HPDE6-E6E7 (cell line): ENCODE data around the gene ENTPD7.
A peak's percentile ranks its signal among the peaks of the same experiment; 100 is the strongest.
"Not testable (repeated sequence)": the region's sequence is repeated elsewhere in the genome, so short reads cannot be mapped to it uniquely, and the experiment has no call there.

ENCODE experiments used
- DNase-seq: peaks from one replicate; pipeline ENCODE4 v3.0.0; 2011; ENCODE audit warnings: missing footprints; ENCODE audit errors: extremely low spot score

Gene ENTPD7

GRCh38 chr10:99693933-99694583 is 34.7 kb downstream of the ENTPD7 start:
- no peak for DNase-seq

GRCh38 chr10:99695761-99696160 is 36.5 kb downstream of the ENTPD7 start:
- no peak for DNase-seq

- DNase-seq: no peak
Observed at GRCh38 chr10:99698504-99699080, 39.3 kb downstream of the ENTPD7 start.

GRCh38 chr10:99700649-99701048 is 41.3 kb downstream of the ENTPD7 start:
- no peak for DNase-seq

GRCh38 chr10:99708428-99709012 is 49.2 kb downstream of the ENTPD7 start:
- no peak for DNase-seq

GRCh38 chr10:99709480-99710229 is 50.3 kb downstream of the ENTPD7 start:
- DNase-seq: peak; percentile 49

GRCh38 chr10:99711129-99711719 is 51.9 kb downstream of the ENTPD7 start:
- peak; percentile 21 for DNase-seq

- no peak for DNase-seq
Observed at GRCh38 chr10:99714446-99714845, 55.1 kb downstream of the ENTPD7 start.

GRCh38 chr10:99720387-99720786 is 61.1 kb downstream of the ENTPD7 start:
- DNase-seq: no peak

GRCh38 chr10:99730026-99730425 is 70.7 kb downstream of the ENTPD7 start:
- no peak for DNase-seq

- DNase-seq: no peak
Observed at GRCh38 chr10:99731306-99732032, 72.2 kb downstream of the ENTPD7 start.

GRCh38 chr10:99732033-99732842 is 72.9 kb downstream of the ENTPD7 start, which contains the start of the genes COX15 and CUTC:
Gene COX15, minus strand, starts transcription at chr10:99732127. Its CDS starts 78 bp downstream, at chr10:99732049.
Gene CUTC, plus strand, starts transcription at chr10:99732234. Its CDS starts 115 bp downstream, at chr10:99732349.
- DNase-seq: peak; percentile 97

GRCh38 chr10:99733366-99733765 is 74.1 kb downstream of the ENTPD7 start:
- DNase-seq: no peak

GRCh38 chr10:99734111-99734510 is 74.8 kb downstream of the ENTPD7 start:
- not testable (repeated sequence) for DNase-seq

- no peak for DNase-seq
Observed at GRCh38 chr10:99740260-99740659, 81.0 kb downstream of the ENTPD7 start.

- no peak for DNase-seq
Observed at GRCh38 chr10:99740933-99741559, 81.7 kb downstream of the ENTPD7 start.

GRCh38 chr10:99742254-99742653 is 82.9 kb downstream of the ENTPD7 start:
- no peak for DNase-seq

GRCh38 chr10:99742701-99743100 is 83.4 kb downstream of the ENTPD7 start:
- DNase-seq: no peak

GRCh38 chr10:99743841-99744240 is 84.5 kb downstream of the ENTPD7 start:
- DNase-seq: no peak

GRCh38 chr10:99746166-99746565 is 86.9 kb downstream of the ENTPD7 start:
- not testable (repeated sequence) for DNase-seq
